Activated T-cell treated with anti-CD3 and anti-CD28 coated beads, Interleukin-2, amount 50 U/mL, for 4 hours (primary cell): ENCODE measurements around the gene C8A. TPM values are rescaled to one million over a fixed set of nuclear protein-coding genes. Genes with fewer than 3 reads are reported as not detected.

Experiments
- ATAC-seq, 2 donors: fragments of 200-7000 bp; cut with Tn5 transposase; one replicate each; pipeline ENCODE4 v1.10.0; 2021
- DNase-seq: peaks from one replicate; pipeline ENCODE4 v3.0.0-alpha.2; 2020
- H3K27me3 Mint-ChIP-seq: one replicate; pipeline ENCODE4 v1.8.0; 2021; ENCODE audit warnings: low read depth, mixed read lengths
- H3K36me3 Mint-ChIP-seq: one replicate; pipeline ENCODE4 v1.8.0; 2022; ENCODE audit warnings: mixed read lengths; ENCODE audit not compliant: insufficient read depth
- H3K4me1 Mint-ChIP-seq: one replicate; pipeline ENCODE4 v1.8.0; 2021; ENCODE audit warnings: low read depth, mixed read lengths
- H3K4me3 Mint-ChIP-seq: one replicate; pipeline ENCODE4 v1.8.0; 2021; ENCODE audit warnings: mild to moderate bottlenecking, moderate library complexity, mixed read lengths
- H3K9me3 Mint-ChIP-seq: one replicate; pipeline ENCODE4 v1.8.0; 2021; ENCODE audit warnings: mixed read lengths
- total RNA-seq, 3 donors: library from RNA; stranded (reverse); gene quantifications; one replicate each; pipeline ENCODE4 v1.2.1, GENCODE V29; 2021

C8A gene
- total RNA-seq, 3 donors from 2014 or later: not detected

DNA sequence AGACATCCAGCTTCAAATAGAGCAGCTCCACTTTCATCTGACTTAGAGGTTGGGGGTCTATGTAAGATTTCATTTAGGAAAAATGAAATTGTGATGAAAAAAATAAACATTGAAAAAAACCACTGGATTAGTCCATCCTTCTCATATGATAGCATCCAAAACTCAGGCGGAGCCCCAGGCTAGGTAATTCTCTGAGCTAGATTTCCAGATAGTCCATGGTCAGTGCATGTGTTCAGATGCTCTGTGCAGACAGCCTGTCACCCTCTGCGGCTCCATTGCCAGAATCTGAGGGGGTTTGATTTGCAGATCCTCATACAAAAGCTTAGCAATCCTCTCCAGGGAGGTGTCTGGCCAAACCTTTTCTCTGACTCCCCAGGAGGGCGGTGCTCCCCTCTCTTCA is 62.0 kb downstream of the C8A start:
- Mint-ChIP-seq H3K36me3 (no peaks in the 10 kb centered on the region), H3K27me3 (peaks cover 2% of the 10 kb centered on the region), H3K4me3 (no peak overlapping the region), H3K4me1 (no peaks in the 10 kb centered on the region), H3K9me3 (no peaks in the 10 kb centered on the region)
- no peak for DNase-seq
- no peak for ATAC-seq

DNA sequence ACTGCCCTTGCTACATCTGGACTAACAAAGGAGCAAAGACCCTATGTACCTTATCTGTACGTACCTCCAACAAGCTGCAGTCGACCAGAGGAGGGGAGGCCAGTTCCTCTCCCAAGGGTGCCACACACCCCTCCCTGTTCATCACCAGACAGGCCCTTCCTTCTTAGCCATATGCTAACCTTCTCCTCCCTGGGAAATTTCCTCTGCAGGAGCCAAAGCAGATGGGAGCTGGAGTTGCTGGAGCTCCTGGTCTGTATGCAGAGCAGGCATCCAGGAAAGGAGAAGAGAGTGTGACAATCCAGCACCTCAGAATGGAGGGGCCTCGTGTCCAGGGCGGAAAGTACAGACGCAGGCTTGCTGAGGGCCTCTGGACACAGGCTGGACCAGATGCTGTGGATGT is 62.8 kb downstream of the C8A start:
- peaks cover 2% of the 10 kb centered on the region for H3K27me3 Mint-ChIP-seq
- no peak overlapping the region for H3K4me3 Mint-ChIP-seq
- peak in 1 of 2 donors; percentile 27 for ATAC-seq
- DNase-seq: no peak
- H3K9me3 Mint-ChIP-seq: no peaks in the 10 kb centered on the region
- no peaks in the 10 kb centered on the region for H3K36me3 Mint-ChIP-seq
- no peaks in the 10 kb centered on the region for H3K4me1 Mint-ChIP-seq

DNA sequence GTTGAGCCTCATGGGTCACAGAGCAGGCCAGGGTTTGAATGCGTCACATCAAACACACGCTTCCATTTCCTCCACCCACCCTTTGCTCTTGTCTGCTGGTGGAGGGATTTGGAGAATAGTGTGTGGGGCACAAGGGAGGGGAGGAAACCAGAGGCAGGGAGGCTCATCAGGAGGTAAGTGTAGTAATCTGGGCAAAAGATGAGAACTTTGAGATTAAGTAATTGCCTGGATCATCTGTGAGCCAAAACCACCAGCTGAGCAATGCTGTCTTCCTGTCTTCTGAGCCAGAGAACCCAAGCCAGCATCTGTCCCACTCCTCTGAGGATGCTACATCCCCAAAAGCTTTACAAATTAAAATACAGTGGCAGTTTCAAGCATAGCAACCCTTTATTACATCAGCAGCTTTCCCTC is 66.0 kb downstream of the C8A start:
- Mint-ChIP-seq H3K4me1 (no peaks in the 10 kb centered on the region), H3K9me3 (no peaks in the 10 kb centered on the region), H3K4me3 (no peak overlapping the region), H3K36me3 (no peaks in the 10 kb centered on the region), H3K27me3 (peaks cover 4% of the 10 kb centered on the region)
- DNase-seq: no peak
- no peak for ATAC-seq

DNA sequence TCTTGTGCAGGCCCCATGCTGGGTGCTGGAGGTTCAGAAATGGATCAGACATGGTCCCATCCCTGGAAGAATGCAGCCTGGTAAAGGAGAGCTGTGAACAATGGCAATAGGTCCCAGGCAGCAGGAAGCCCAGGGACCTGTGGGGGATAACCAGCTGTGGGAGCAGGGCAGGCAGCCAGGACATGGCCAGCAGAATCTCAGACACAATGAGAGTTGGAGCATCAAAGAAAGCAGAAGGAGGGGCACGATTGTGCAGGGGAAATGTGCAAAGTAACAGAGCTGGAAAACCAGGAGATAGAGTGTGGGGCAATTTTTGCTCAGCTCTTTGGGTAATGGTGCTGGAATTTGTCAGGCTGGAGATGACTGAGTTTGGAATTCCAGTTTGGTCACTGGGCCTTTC is 66.9 kb downstream of the C8A start:
- Mint-ChIP-seq H3K4me3 (no peak overlapping the region), H3K36me3 (no peaks in the 10 kb centered on the region), H3K4me1 (no peaks in the 10 kb centered on the region), H3K27me3 (peaks cover 4% of the 10 kb centered on the region), H3K9me3 (no peaks in the 10 kb centered on the region)
- ATAC-seq (no peak), DNase-seq (no peak)

DNA sequence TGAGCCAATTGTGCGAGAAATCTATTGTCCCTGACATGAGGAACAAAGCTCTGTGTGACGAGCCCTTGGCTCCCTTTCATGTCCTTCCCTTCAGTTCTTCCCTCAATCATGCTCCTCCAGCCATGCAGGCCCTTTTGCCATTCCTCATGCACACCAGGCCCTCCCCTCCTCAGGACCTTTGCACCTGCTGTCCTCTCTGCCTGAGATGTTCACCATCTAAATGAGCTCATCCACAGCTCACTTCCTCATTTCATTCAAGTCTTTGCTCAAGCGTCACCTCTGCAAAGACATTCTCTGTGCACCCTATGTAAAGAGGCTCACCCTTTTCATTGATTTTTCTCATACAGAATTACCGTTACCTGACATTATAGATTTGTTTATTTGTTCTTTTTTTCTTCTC is 67.5 kb downstream of the C8A start:
- ATAC-seq: no peak
- Mint-ChIP-seq H3K9me3 (no peaks in the 10 kb centered on the region), H3K27me3 (peaks cover 4% of the 10 kb centered on the region), H3K36me3 (no peaks in the 10 kb centered on the region), H3K4me3 (no peak overlapping the region), H3K4me1 (no peaks in the 10 kb centered on the region)
- DNase-seq: no peak

DNA sequence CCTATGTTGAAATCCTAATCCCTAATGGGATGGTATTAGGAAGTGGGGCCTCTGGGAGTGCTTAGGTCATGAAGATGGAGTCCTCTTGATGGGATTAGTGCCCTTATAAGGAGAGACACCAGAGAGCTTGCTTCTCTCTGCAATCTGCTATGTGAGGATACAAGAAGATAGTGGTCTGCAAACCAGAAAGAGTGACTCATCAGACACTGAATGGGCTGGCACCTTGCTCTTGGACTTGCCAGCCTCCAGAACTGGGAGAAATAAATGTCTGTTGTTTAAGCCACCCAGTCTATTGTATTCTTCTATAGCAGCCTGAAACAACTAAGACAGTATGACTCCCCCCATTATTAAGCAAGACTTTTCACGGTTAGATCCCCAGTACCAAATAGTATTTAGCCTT is 67.9 kb downstream of the C8A start:
- no peak for ATAC-seq
- H3K27me3 Mint-ChIP-seq: peaks cover 4% of the 10 kb centered on the region
- no peaks in the 10 kb centered on the region for H3K9me3 Mint-ChIP-seq
- no peaks in the 10 kb centered on the region for H3K36me3 Mint-ChIP-seq
- H3K4me1 Mint-ChIP-seq: no peaks in the 10 kb centered on the region
- no peak for DNase-seq
- H3K4me3 Mint-ChIP-seq: no peak overlapping the region

DNA sequence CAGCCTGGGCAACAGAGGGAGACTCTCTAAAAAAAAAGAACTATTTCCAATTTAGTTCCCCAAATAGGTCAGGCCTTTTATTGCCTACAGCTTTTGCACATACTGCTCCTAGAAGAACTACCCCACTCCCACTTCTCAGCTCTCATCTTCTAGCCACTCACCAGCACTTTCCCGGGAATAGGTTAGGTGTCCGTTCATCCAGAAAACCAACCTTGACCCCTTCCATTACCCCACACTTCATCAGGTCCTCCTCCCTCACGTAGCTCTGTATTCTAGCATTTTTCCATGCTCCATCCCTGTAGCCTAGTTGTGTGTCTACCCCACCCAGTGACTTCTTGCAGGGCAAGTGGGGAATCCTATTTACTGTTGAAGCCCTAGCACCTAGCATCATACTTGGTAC is 68.6 kb downstream of the C8A start:
- no peak overlapping the region for H3K4me3 Mint-ChIP-seq
- no peaks in the 10 kb centered on the region for H3K36me3 Mint-ChIP-seq
- no peak for ATAC-seq
- no peaks in the 10 kb centered on the region for H3K4me1 Mint-ChIP-seq
- no peaks in the 10 kb centered on the region for H3K9me3 Mint-ChIP-seq
- peaks cover 4% of the 10 kb centered on the region for H3K27me3 Mint-ChIP-seq
- no peak for DNase-seq

DNA sequence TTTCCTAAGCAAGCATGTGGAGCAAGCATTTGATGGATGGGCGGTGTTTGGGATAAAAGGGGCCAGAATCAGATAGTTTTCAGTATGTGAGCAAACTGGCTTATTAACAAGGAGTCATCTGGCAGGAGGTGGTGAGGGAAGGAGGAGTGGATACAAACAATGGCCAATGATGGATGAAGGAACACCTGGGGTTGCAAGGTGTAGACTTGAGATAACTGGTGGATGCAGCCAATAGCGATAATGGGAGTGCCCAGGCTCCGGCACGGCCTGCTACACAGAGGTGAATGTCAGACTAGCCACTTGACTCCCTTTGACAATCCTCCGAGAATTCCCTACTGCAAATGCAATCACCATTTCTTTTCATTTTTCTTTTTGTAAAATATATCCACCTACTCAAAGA is 69.5 kb downstream of the C8A start:
- ATAC-seq: no peak
- Mint-ChIP-seq H3K27me3 (peaks cover 4% of the 10 kb centered on the region), H3K4me1 (no peaks in the 10 kb centered on the region), H3K4me3 (no peak overlapping the region), H3K36me3 (no peaks in the 10 kb centered on the region), H3K9me3 (no peaks in the 10 kb centered on the region)
- DNase-seq: no peak

DNA sequence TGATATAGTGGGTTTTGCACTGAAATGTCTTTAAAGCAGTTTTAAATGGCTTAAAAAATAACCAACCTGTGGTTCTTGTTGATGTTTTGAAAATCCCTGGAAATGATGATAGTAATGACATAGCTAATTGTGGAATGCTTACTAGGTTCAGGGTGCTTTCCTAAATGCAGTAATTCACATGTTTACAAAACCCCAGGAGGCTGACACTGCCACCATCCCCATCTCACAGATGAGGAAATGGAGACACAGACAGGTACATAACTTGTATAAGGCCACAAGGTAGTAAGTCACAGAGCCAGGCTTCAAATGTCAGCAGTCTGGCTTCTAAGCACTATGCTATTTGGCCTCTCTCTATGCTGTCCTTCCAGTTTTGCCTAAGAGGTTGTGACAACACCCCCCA is 70.6 kb downstream of the C8A start:
- Mint-ChIP-seq H3K4me1 (no peaks in the 10 kb centered on the region), H3K9me3 (no peaks in the 10 kb centered on the region), H3K36me3 (no peaks in the 10 kb centered on the region), H3K27me3 (peaks cover 4% of the 10 kb centered on the region), H3K4me3 (no peak overlapping the region)
- DNase-seq (no peak), ATAC-seq (no peak)

DNA sequence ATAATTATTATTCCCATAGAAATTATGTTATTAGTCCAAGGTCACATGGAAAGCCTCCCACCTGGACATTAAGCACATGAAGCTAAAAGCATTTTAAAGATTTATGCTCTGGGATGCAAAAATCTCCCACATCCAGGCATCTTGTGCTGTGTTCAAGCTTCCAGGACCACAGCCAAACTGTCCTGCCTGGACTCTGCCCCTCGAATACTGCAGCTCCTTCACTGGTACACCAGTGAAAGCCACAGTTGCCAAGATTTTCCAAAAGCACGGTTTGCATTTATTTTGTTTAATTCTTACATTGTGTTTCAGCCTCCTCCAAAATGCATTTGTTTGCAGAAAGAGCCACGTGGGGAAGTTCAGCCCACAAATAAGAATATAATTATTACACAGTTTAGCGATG is 72.6 kb downstream of the C8A start:
- H3K36me3 Mint-ChIP-seq: no peaks in the 10 kb centered on the region
- H3K4me3 Mint-ChIP-seq: no peak overlapping the region
- no peaks in the 10 kb centered on the region for H3K4me1 Mint-ChIP-seq
- no peak for DNase-seq
- no peak for ATAC-seq
- no peaks in the 10 kb centered on the region for H3K9me3 Mint-ChIP-seq
- H3K27me3 Mint-ChIP-seq: peaks cover 7% of the 10 kb centered on the region

DNA sequence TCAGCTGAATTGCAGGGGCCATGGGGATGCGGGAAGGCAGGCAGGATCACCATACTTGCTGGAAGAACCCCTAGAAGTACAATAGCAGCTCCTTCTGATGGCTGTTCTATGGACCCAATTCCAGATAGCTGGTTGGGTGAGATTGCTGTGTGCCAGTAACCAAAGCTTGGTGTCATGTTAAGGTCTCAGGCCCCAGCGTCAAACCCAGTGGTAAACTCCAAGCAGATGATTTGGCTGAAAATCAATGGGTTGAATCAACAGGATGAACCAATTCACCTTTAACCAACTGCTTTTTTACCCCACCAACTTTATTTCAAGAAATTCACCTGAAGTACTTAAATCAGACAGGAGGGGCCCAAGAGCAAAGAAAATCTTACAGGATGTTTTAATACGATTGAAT is 73.4 kb downstream of the C8A start:
- no peak for ATAC-seq
- H3K27me3 Mint-ChIP-seq: peaks cover 7% of the 10 kb centered on the region
- no peak for DNase-seq
- H3K4me1 Mint-ChIP-seq: no peaks in the 10 kb centered on the region
- H3K4me3 Mint-ChIP-seq: no peak overlapping the region
- no peaks in the 10 kb centered on the region for H3K36me3 Mint-ChIP-seq
- no peaks in the 10 kb centered on the region for H3K9me3 Mint-ChIP-seq

DNA sequence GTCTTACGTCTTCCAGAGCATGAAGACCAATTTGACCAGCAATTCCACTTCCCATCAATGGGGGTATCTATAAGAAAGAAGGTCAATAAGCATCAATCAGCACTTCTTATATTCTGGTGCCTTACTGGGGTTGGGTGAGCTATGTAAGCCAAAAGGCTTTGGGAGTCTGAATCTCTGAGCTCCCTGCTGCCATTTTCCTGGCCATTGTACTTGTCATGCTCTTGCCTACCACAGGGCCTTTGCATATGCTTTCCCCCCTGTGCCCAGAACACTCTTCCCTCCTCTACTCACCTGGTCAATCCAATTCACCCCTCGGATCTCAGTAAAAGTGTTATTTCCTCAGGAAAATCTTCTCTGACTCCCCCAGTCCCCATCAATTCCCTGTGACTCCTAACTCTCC is 74.9 kb downstream of the C8A start:
- no peak for ATAC-seq
- no peak for DNase-seq
- Mint-ChIP-seq H3K36me3 (no peaks in the 10 kb centered on the region), H3K4me3 (no peak overlapping the region), H3K27me3 (peaks cover 3% of the 10 kb centered on the region), H3K4me1 (no peaks in the 10 kb centered on the region), H3K9me3 (no peaks in the 10 kb centered on the region)

DNA sequence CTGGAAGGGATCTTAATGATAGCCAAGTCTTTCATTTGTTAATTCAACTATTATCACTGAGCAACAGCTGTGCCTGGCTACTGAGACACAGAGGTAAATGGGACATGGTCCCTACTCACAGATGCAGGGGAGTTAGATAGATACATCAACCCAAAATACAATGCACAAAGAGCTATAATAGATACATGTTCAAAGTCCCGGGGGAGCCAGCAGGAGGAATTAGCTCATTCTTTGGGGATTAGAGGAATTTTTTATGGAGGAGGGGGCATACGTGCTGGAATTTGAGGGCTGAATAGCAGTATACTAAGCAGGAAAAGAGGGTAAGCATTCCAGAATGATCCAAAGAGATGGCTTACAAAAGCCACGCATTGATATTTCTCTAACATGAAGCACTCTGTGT is 76.6 kb downstream of the C8A start:
- no peaks in the 10 kb centered on the region for H3K4me1 Mint-ChIP-seq
- ATAC-seq: no peak
- H3K27me3 Mint-ChIP-seq: peaks cover 3% of the 10 kb centered on the region

DNA sequence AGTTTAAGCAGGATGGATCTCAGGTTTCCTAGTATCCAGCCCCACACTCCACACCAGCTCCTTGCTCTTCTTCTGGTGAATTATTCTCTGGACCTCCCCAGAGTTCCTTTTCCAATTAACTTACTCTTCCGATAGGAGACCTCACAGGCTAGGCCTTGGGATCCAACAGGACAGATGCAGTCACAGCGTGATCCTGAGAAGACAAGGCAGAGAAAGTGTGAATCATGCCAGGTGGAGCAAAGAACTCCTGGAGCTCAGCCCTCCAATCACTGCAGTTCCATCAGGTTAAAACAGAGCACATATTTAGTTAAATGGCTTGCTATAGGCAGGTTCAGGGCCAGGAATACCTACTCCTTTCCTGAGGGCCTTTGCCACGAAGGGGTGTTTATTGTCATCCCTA is 77.1 kb downstream of the C8A start:
- Mint-ChIP-seq H3K36me3 (no peaks in the 10 kb centered on the region), H3K9me3 (no peaks in the 10 kb centered on the region), H3K4me3 (no peak overlapping the region), H3K4me1 (no peaks in the 10 kb centered on the region), H3K27me3 (peaks cover 3% of the 10 kb centered on the region)
- ATAC-seq: no peak
- DNase-seq: no peak

More for the DNA sequence above, 76.6 kb downstream of the C8A start:
- DNase-seq: no peak
- Mint-ChIP-seq H3K36me3 (no peaks in the 10 kb centered on the region), H3K9me3 (no peaks in the 10 kb centered on the region), H3K4me3 (no peak overlapping the region)

DNA sequence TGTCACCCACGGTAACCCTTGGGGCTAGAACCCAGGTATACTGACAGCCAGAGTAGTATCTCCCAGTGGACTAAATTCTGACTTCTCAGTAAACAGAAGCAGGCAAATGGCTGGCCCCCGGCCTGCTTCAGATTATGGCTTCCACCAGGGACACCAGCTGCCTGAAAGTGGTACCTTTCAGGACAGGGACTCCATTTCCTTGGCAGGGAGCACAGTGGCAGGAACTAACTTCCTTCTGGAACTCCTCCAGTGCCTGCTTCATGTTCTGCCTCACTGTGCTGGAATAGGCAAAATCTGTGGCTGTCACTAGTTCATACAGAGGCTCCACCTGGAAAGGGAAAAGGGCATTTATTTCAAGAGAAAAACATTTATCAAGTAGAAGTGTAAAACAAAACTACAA is 78.6 kb downstream of the C8A start:
- ATAC-seq: no peak
- DNase-seq: no peak
- Mint-ChIP-seq H3K36me3 (no peaks in the 10 kb centered on the region), H3K4me3 (no peak overlapping the region), H3K4me1 (no peaks in the 10 kb centered on the region), H3K9me3 (no peaks in the 10 kb centered on the region), H3K27me3 (peaks cover 3% of the 10 kb centered on the region)

DNA sequence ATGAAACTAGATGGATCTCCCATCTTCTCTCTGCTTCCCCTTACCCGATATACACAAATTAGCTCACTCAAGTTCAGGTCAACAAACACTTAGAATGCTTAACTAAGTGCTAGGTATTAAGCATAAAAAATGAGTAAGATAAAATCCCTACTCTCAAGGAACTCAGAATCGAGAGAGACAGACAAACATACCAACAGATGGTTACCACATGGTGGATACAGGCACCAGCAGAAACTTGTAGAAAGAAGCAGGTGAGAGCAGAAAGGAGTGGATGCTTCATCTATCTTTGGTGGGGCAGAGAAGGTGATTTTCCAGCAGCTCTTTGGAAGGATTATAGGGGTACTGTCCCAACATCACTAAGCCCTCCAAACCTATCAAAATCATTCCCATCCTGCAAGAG is 79.0 kb downstream of the C8A start:
- DNase-seq (no peak), ATAC-seq (no peak)
- peaks cover 3% of the 10 kb centered on the region for H3K27me3 Mint-ChIP-seq
- no peak overlapping the region for H3K4me3 Mint-ChIP-seq
- H3K36me3 Mint-ChIP-seq: no peaks in the 10 kb centered on the region
- no peaks in the 10 kb centered on the region for H3K4me1 Mint-ChIP-seq
- H3K9me3 Mint-ChIP-seq: no peaks in the 10 kb centered on the region
